ENCODE data around the gene FBLN1. TPM values are rescaled to one million over a fixed set of nuclear protein-coding genes. Genes with fewer than 3 reads are reported as not detected.
A peak's percentile ranks its signal among the peaks of the same experiment; 100 is the strongest.

The FBLN1 gene
- total and polyA plus RNA-seq, 11 donors, result 22.4 to 239 (median 44.7) TPM

DNA sequence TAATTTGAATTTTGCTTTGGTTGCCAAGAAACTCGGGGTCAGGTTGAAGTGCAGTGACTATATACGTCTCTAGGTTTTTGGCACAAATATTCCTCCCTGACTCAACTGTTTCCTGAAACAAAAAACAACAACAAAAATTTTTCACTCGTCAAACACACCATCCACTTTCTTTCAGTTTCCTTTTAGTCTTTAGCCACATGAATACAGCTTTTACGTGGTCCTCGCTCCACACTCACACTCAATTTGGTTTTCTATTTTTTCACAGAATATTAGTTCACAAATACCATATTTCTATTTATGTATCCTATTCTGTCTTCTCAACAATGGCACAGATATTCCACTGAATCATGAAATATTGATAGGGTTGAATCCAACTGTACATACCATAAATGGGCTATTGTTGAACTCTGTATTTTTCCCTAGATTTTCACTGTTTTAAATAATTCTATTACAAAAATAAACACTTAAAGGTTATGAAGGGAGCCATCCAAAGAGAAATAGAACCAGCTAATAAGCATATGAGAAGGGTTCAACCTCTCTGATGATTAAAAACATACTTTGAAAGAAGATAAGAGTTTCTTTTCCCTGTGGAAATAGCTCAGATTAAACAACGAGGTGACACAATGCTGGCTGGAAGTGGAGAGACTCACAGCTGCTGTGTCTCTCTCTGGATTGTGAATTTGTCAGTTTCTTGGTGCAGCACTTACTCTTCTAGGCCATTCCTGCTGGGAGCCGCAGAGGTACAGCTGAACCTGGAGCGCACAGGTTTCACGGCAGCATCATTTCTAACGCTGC lies 5.1 kb upstream of the FBLN1 start:
- Histone ChIP-seq H3K36me3 (no peaks in the 10 kb centered on the region), H3K27ac (peak overlapping the region in 8 of 12 donors; percentile 7 to 54 (median 33)), H3K4me1 (peaks cover 0 to 38% (median 3%) of the 10 kb centered on the region in 12 donors), H3K4me3 (peak overlapping the region in 1 of 12 donors; percentile 27), H3K9me3 (no peaks in the 10 kb centered on the region), H3K27me3 (peaks cover 0 to 19% (median 2%) of the 10 kb centered on the region in 9 donors)
- DNase-seq (no peak), ATAC-seq (peak in 1 of 4 donors; percentile 14)
- TF ChIP-seq, protein P1, sequence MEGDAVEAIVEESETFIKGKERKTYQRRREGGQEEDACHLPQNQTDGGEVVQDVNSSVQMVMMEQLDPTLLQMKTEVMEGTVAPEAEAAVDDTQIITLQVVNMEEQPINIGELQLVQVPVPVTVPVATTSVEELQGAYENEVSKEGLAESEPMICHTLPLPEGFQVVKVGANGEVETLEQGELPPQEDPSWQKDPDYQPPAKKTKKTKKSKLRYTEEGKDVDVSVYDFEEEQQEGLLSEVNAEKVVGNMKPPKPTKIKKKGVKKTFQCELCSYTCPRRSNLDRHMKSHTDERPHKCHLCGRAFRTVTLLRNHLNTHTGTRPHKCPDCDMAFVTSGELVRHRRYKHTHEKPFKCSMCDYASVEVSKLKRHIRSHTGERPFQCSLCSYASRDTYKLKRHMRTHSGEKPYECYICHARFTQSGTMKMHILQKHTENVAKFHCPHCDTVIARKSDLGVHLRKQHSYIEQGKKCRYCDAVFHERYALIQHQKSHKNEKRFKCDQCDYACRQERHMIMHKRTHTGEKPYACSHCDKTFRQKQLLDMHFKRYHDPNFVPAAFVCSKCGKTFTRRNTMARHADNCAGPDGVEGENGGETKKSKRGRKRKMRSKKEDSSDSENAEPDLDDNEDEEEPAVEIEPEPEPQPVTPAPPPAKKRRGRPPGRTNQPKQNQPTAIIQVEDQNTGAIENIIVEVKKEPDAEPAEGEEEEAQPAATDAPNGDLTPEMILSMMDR (IDR thresholded peaks at IDR 0.05), result no peak
- TF ChIP-seq POLR2A (IDR thresholded peaks at IDR 0.05), result no peak
- 49 to 59% (median 56%) methylated on average over 10 of the region's 10 CpGs for WGBS, 4 donors
- intact Hi-C loops (cut with DNase I), result loop anchor here in 1 of 10 donors (5.0 kb wide), 1 partner anchor 40 kb away; no protein-coding TSS in a partner anchor

DNA sequence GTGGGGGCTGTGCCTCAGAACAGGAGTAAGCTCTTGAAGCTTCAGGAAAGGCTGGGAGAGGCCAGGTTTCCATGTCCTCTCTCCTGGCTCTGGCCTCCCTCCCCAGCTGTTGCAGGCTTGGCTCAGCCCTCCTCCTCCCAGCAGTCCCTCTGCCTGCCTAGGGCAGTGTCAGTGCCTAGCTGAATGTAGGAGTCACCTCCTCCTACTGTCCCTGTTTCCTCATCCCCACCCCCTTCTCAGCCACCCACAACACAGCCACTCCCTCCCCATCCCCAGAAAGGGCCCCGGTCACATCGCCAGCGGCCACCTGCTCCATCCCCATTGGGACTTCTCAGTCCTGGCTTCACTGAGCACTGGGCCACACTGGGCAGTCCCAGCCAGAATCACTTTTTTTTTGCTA lies 2.9 kb upstream of the FBLN1 start:
- intact Hi-C loops (cut with DNase I), result loop anchor here in 2 of 10 donors (5.0 kb wide), 3 partner anchors 42 to 53 kb away; no protein-coding TSS in a partner anchor
- no peak overlapping the region for H3K4me3 ChIP-seq
- TF ChIP-seq, protein P1 (IDR thresholded peaks at IDR 0.05), result no peak
- no peak for TF ChIP-seq POLR2A (IDR thresholded peaks at IDR 0.05)
- DNase-seq (peak; percentile 25 to 82 (median 80)), ATAC-seq (peak; percentile 30 to 83 (median 74))
- H3K27me3 ChIP-seq, result peaks cover 0 to 39% (median 11%) of the 10 kb centered on the region in 9 donors
- WGBS, 4 donors, result 84 to 90% (median 85%) methylated on average over 3 of the region's 3 CpGs
- no peaks in the 10 kb centered on the region for H3K36me3 ChIP-seq
- peak overlapping the region in 6 of 12 donors; percentile 17 to 57 (median 26) for H3K27ac ChIP-seq
- no peaks in the 10 kb centered on the region for H3K9me3 ChIP-seq
- H3K4me1 ChIP-seq, result peaks cover 0 to 38% (median 6%) of the 10 kb centered on the region in 12 donors

DNA sequence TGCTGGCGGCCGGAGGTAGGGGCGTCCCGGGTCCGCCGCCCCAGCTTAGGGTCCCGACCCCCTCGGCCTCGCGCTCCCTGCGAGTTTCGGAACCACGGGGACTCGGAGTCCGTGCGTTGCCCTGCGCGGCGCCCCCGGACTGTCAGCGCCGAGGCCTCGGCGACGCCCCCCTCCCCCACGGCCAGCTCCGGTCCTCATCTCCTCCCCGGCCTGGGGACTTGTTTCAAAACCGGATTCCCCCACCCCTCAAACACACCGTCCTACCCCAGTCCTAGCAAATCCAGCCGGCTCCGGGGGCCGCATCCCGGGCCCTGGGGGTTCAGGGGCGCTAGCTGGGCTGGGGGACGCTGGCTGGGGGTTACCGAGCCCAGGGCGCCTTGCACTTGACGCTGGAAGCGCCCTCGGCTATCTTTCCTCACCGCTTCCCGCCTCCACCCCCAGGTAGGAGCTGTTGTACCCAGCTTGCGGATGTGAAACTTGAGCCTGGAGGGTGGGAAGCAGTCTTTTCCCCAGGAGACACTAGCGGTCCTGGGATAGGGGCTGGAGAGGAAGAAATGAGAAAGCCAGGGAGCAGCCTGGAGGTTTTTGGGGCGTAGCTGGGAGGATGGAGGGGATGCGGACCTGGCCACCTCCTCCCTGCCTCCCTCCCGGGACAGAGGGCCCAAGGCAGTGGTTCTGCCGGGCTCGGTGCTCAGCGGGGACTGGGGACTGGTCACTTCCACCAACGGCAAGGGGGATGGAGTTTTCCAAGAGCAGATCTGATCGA lies 550 bp downstream of the FBLN1 start:
- intact Hi-C loops (cut with DNase I), result loop anchor here in 2 of 10 donors (5.0 kb wide), 2 partner anchors 49 to 51 kb away; no protein-coding TSS in a partner anchor
- Histone ChIP-seq H3K27me3 (peaks cover 0 to 41% (median 20%) of the 10 kb centered on the region in 9 donors), H3K9me3 (no peaks in the 10 kb centered on the region), H3K4me3 (peak overlapping the region; percentile 32 to 72 (median 60)), H3K36me3 (peaks cover 0 to 3% (median 0%) of the 10 kb centered on the region in 9 donors), H3K27ac (peak overlapping the region in 11 of 12 donors; percentile 23 to 84 (median 73)), H3K4me1 (peaks cover 0 to 35% (median 5%) of the 10 kb centered on the region in 12 donors)
- peak in 1 of 4 donors; percentile 2 for ATAC-seq
- TF ChIP-seq, protein P1 (IDR thresholded peaks at IDR 0.05), result no peak
- TF ChIP-seq POLR2A (IDR thresholded peaks at IDR 0.05), result no peak
- WGBS, 4 donors, result 15 to 25% (median 18%) methylated on average over 24 to 53 of the region's 53 CpGs
- no peak for DNase-seq
